H9 (cell line): ENCODE data around the gene DOCK9. TPM values are rescaled to one million over a fixed set of nuclear protein-coding genes. Genes with fewer than 3 reads are reported as not detected.
"Not testable (repeated sequence)": the region's sequence is repeated elsewhere in the genome, so short reads cannot be mapped to it uniquely, and the experiment has no call there.

Experiments used
- DNase-seq: peaks from one replicate; pipeline ENCODE4 v3.0.0-alpha.2; 2017
- H2AFZ ChIP-seq: one replicate; pipeline ENCODE4 v1.6.1; 2013; ENCODE audit warnings: mild to moderate bottlenecking, low read length, control low read depth, moderate library complexity
- H2AK5ac ChIP-seq: 2 replicates; pipeline ENCODE4 v1.6.1; 2013; ENCODE audit warnings: low read length, control low read depth, mixed read lengths; ENCODE audit not compliant: insufficient read length
- H2BK120ac ChIP-seq: one replicate; pipeline ENCODE4 v1.6.1; 2013; ENCODE audit warnings: low read depth, mild to moderate bottlenecking, low read length, control low read depth, inconsistent platforms; ENCODE audit not compliant: poor library complexity, severe bottlenecking
- H2BK12ac ChIP-seq: 2 replicates; pipeline ENCODE4 v1.6.1; 2013; ENCODE audit warnings: low read length, control low read depth, mixed read lengths, low read depth; ENCODE audit not compliant: insufficient read length
- H2BK15ac ChIP-seq: 2 replicates; pipeline ENCODE4 v1.6.1; 2013; ENCODE audit warnings: low read depth, low read length, control low read depth
- H2BK20ac ChIP-seq: one replicate; pipeline ENCODE4 v1.6.1; 2013; ENCODE audit warnings: low read depth, mild to moderate bottlenecking, low read length, control low read depth, inconsistent platforms; ENCODE audit not compliant: poor library complexity, severe bottlenecking
- H2BK5ac ChIP-seq: 2 replicates; pipeline ENCODE4 v1.6.1; 2013; ENCODE audit warnings: low read length, control low read depth, mixed read lengths; ENCODE audit not compliant: insufficient read length
- H3K14ac ChIP-seq: 2 replicates; pipeline ENCODE4 v1.6.1; 2013; ENCODE audit warnings: low read length, control low read depth; ENCODE audit not compliant: insufficient read depth
- H3K18ac ChIP-seq: 2 replicates; pipeline ENCODE4 v1.6.1; 2013; ENCODE audit warnings: low read depth, mild to moderate bottlenecking, mixed read lengths, low read length, control low read depth; ENCODE audit not compliant: insufficient read length
- H3K23ac ChIP-seq: 2 replicates; pipeline ENCODE4 v1.6.1; 2013; ENCODE audit warnings: low read length, control low read depth, mixed read lengths, low read depth; ENCODE audit not compliant: insufficient read length
- H3K23me2 ChIP-seq: 2 replicates; pipeline ENCODE4 v1.6.1; 2013; ENCODE audit warnings: low read depth, mild to moderate bottlenecking, mixed read lengths, low read length, control low read depth; ENCODE audit not compliant: insufficient read length, poor library complexity, severe bottlenecking
- H3K27ac ChIP-seq: 2 replicates; pipeline ENCODE4 v1.5.1; 2013; ENCODE audit warnings: low read length, control low read depth, mixed read lengths, low read depth; ENCODE audit not compliant: insufficient read length
- H3K27me3 ChIP-seq: 2 replicates; pipeline ENCODE4 v1.6.1; 2013; ENCODE audit warnings: low read length, control low read depth, inconsistent platforms; ENCODE audit not compliant: insufficient read depth
- H3K4ac ChIP-seq: 2 replicates; pipeline ENCODE4 v1.6.1; 2013; ENCODE audit warnings: low read depth, mild to moderate bottlenecking, control low read depth, inconsistent platforms, low read length, moderate library complexity
- H3K4me1 ChIP-seq: 2 replicates; pipeline ENCODE4 v1.6.1; 2013; ENCODE audit warnings: low read length, control low read depth, inconsistent platforms; ENCODE audit not compliant: insufficient read depth
- H3K4me2 ChIP-seq: 2 replicates; pipeline ENCODE4 v1.6.1; 2013; ENCODE audit warnings: low read length, control low read depth, mixed read lengths; ENCODE audit not compliant: insufficient read length, insufficient read depth
- H3K56ac ChIP-seq: 2 replicates; pipeline ENCODE4 v1.6.1; 2013; ENCODE audit warnings: low read depth, mild to moderate bottlenecking, mixed read lengths, low read length, control low read depth; ENCODE audit not compliant: insufficient read length
- H3K79me1 ChIP-seq: 2 replicates; pipeline ENCODE4 v1.6.1; 2013; ENCODE audit warnings: low read depth, mild to moderate bottlenecking, moderate library complexity, low read length, control low read depth, inconsistent platforms; ENCODE audit not compliant: insufficient read depth, poor library complexity, severe bottlenecking
- H3K79me2 ChIP-seq: 2 replicates; pipeline ENCODE4 v1.6.1; 2013; ENCODE audit warnings: low read length, control low read depth, inconsistent platforms; ENCODE audit not compliant: insufficient read depth
- H3K9ac ChIP-seq: 2 replicates; pipeline ENCODE4 v1.6.1; 2013; ENCODE audit warnings: low read length, control low read depth, mixed read lengths; ENCODE audit not compliant: insufficient read length; ENCODE audit errors: extremely low read depth
- H3K9me3 ChIP-seq: one replicate; pipeline ENCODE4 v1.6.1; 2013; ENCODE audit warnings: low read depth, low read length, inconsistent platforms; ENCODE audit not compliant: control insufficient read depth
- H3T11ph ChIP-seq: one replicate; pipeline ENCODE4 v1.6.1; 2013; ENCODE audit warnings: mild to moderate bottlenecking, low read length, control low read depth, inconsistent platforms
- H4K20me1 ChIP-seq: one replicate; pipeline ENCODE4 v1.6.1; 2013; ENCODE audit not compliant: control insufficient read depth, insufficient read length, insufficient read depth
- H4K5ac ChIP-seq: 2 replicates; pipeline ENCODE4 v1.6.1; 2013; ENCODE audit warnings: low read depth, mild to moderate bottlenecking, mixed read lengths, low read length, control low read depth; ENCODE audit not compliant: insufficient read length
- H4K8ac ChIP-seq: replicated peaks from 2 replicates; pipeline ENCODE4 v1.6.1; 2013; ENCODE audit warnings: low read length, control low read depth, mixed read lengths, low read depth; ENCODE audit not compliant: insufficient read length
- H4K91ac ChIP-seq: 2 replicates; pipeline ENCODE4 v1.6.1; 2013; ENCODE audit warnings: low read depth, mild to moderate bottlenecking, moderate library complexity, mixed read lengths, low read length, control low read depth; ENCODE audit not compliant: insufficient read length
- H3K27ac Mint-ChIP-seq, 3 experiments: 2 replicates in 2 of 3; 3 replicates in 1 of 3; pipeline ENCODE4 v1.8.0; 2020 to 2021; ENCODE audit warnings: mixed read lengths in 3 of 3, mild to moderate bottlenecking in 1 of 3, moderate library complexity in 1 of 3
- H3K27me3 Mint-ChIP-seq: 2 replicates; pipeline ENCODE4 v1.8.0; 2021; ENCODE audit warnings: low read depth, mild to moderate bottlenecking, moderate library complexity, mixed read lengths
- H3K36me3 Mint-ChIP-seq, 3 experiments: 2 replicates in 2 of 3; 3 replicates in 1 of 3; pipeline ENCODE4 v1.8.0; 2020 to 2021; ENCODE audit warnings: low read depth in 3 of 3, mixed read lengths in 3 of 3; ENCODE audit not compliant: insufficient read depth in 1 of 3
- H3K4me1 Mint-ChIP-seq, 2 experiments: 2 replicates each; pipeline ENCODE4 v1.8.0; 2020; ENCODE audit warnings: mixed read lengths in 2 of 2
- H3K4me3 Mint-ChIP-seq, 2 experiments: 2 replicates in 1 of 2; 3 replicates in 1 of 2; pipeline ENCODE4 v1.8.0; 2020 to 2021; ENCODE audit warnings: mild to moderate bottlenecking in 2 of 2, mixed read lengths in 2 of 2, moderate library complexity in 1 of 2
- H3K9me3 Mint-ChIP-seq, 2 experiments: 2 replicates in 1 of 2; 3 replicates in 1 of 2; pipeline ENCODE4 v1.8.0; 2020; ENCODE audit warnings: mild to moderate bottlenecking in 2 of 2, mixed read lengths in 2 of 2, moderate library complexity in 1 of 2
- WGBS: extraction: QIAGEN DNeasy Blood & Tissue Kit; methylation state at CpG from one replicate; pipeline ENCODE4 v1.1.7; 2013; ENCODE audit warnings: missing lambda C conversion rate, low lambda C conversion rate, mixed read lengths; ENCODE audit not compliant: insufficient read length; ENCODE audit errors: extremely low coverage; 5-methylcytosine and 5-hydroxymethylcytosine counted together
- total RNA-seq: library from RNA; stranded (reverse); gene quantifications from 2 replicates; pipeline ENCODE4 v1.2.1, GENCODE V29; 2021
- TF ChIP-seq, protein P1 (sequence below): fragments of 200-600 bp; sonication (generic); conservative IDR thresholded peaks from 3 replicates; pipeline ENCODE4 v1.8.0; 2021; ENCODE audit warnings: antibody characterized with exemption, mild to moderate bottlenecking

The DOCK9 gene
- total RNA-seq, 1 experiment from 2014 or later: 23.0 TPM

DNA sequence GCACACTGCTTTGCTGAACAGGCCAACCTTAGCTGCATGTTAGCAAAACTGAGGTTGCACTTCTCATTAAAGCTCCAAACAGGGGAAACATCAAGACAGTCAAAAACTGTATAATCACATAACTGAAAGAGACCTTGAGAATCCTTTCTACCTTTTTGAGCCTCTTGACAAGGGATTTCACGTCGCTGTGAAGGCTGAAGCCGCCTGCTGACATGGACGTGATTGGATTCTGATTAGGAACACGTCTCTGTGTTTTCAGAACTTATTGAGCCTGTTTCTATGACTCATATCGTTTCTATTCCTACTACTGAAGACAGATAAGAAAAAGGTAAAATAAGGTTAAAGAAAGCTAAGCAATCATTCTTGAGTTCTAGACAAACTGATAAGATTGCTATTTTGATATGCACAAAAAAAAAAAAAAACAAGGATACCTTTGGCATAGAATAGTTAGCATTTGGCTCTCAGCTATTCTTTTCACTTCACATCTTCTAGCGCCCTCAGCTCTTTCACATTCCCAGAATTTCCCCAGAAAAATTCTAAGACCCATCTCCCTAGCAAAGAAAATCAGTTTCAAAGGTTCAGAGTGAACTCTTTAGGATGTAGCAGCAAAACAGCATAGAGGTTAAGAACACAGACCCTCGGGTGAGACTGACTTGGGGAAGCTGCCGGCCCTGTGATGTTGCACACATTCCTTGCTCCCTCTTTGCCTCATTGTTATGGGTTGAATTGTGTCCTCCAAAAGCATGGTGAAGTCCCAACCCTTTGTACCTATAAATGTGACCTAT, 81.6 kb downstream of the DOCK9 start:
- no peaks in the 10 kb centered on the region for H3K23me2 ChIP-seq
- H3K36me3 Mint-ChIP-seq: no peaks in the 10 kb centered on the region
- H2BK20ac ChIP-seq: no peak overlapping the region
- H4K20me1 ChIP-seq: no peaks in the 10 kb centered on the region
- no peak overlapping the region for H4K8ac ChIP-seq
- H2BK5ac ChIP-seq: no peak overlapping the region
- H3K4me1 Mint-ChIP-seq: peaks cover 12% of the 10 kb centered on the region in 2 experiments
- H3K27me3 Mint-ChIP-seq: no peaks in the 10 kb centered on the region
- no peak overlapping the region for H3K18ac ChIP-seq
- no peak overlapping the region for H3K4me2 ChIP-seq
- no peak overlapping the region for H3K27ac ChIP-seq
- no peak overlapping the region for H2AFZ ChIP-seq
- H3T11ph ChIP-seq: no peak overlapping the region
- H2BK120ac ChIP-seq: no peak overlapping the region
- TF ChIP-seq, protein P1, sequence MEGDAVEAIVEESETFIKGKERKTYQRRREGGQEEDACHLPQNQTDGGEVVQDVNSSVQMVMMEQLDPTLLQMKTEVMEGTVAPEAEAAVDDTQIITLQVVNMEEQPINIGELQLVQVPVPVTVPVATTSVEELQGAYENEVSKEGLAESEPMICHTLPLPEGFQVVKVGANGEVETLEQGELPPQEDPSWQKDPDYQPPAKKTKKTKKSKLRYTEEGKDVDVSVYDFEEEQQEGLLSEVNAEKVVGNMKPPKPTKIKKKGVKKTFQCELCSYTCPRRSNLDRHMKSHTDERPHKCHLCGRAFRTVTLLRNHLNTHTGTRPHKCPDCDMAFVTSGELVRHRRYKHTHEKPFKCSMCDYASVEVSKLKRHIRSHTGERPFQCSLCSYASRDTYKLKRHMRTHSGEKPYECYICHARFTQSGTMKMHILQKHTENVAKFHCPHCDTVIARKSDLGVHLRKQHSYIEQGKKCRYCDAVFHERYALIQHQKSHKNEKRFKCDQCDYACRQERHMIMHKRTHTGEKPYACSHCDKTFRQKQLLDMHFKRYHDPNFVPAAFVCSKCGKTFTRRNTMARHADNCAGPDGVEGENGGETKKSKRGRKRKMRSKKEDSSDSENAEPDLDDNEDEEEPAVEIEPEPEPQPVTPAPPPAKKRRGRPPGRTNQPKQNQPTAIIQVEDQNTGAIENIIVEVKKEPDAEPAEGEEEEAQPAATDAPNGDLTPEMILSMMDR: no peak
- no peak overlapping the region for H3K14ac ChIP-seq
- H3K4me3 Mint-ChIP-seq: no peak overlapping the region
- H3K27me3 ChIP-seq: no peaks in the 10 kb centered on the region
- H3K9me3 Mint-ChIP-seq: no peaks in the 10 kb centered on the region
- no peak overlapping the region for H4K5ac ChIP-seq
- H3K56ac ChIP-seq: no peak overlapping the region
- no peaks in the 10 kb centered on the region for H3K79me2 ChIP-seq
- no peak overlapping the region for H3K4ac ChIP-seq
- no peak overlapping the region for H3K27ac Mint-ChIP-seq
- no peak overlapping the region for H4K91ac ChIP-seq
- H2AK5ac ChIP-seq: no peak overlapping the region
- H2BK15ac ChIP-seq: no peak overlapping the region
- peaks cover 12% of the 10 kb centered on the region; the same call in 1 of the 2 replicates for H3K4me1 ChIP-seq
- H3K23ac ChIP-seq: no peak overlapping the region
- WGBS: no CpG with 5 or more reads among the region's 9 CpGs
- H2BK12ac ChIP-seq: no peak overlapping the region
- no peaks in the 10 kb centered on the region for H3K79me1 ChIP-seq
- DNase-seq: no peak
- no peaks in the 10 kb centered on the region for H3K9me3 ChIP-seq
- no peak overlapping the region for H3K9ac ChIP-seq

DNA sequence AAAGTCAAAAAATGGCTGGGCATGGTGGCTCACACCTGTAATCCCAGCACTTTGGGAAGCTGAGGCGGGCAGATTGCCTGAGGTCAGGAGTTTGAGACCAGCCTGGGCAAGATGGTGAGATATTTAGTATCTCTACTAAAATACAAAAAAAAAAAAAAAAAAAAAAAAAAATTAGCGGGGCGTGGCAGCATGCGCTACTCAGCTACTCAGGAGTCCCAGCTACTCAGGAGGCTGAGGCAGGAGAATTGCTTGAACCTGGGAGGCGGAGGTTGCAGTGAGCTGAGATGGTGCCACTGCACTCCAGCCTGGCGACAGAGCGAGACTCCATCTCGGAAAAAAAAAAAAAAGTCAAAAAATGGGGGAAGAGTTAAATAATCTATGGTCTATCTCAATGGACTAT, 83.0 kb downstream of the DOCK9 start:
- peaks cover 17% of the 10 kb centered on the region; the same call in 1 of the 2 replicates for H3K4me1 ChIP-seq
- H4K91ac ChIP-seq, H3K9me3 Mint-ChIP-seq, H3K9ac ChIP-seq, H3K4me3 Mint-ChIP-seq, H3K23me2 ChIP-seq, H2BK15ac ChIP-seq, H3K27ac Mint-ChIP-seq, H3K14ac ChIP-seq, H3K18ac ChIP-seq, H2AFZ ChIP-seq, H3K4ac ChIP-seq, H2BK120ac ChIP-seq, H2BK20ac ChIP-seq, H3K36me3 Mint-ChIP-seq, H4K8ac ChIP-seq, H3K56ac ChIP-seq, H3K4me2 ChIP-seq, DNase-seq, H3T11ph ChIP-seq, H3K9me3 ChIP-seq, H3K27ac ChIP-seq, H4K5ac ChIP-seq, H3K27me3 Mint-ChIP-seq, H3K27me3 ChIP-seq, H3K23ac ChIP-seq, H3K79me1 ChIP-seq, H4K20me1 ChIP-seq, H2BK5ac ChIP-seq, H2AK5ac ChIP-seq, H2BK12ac ChIP-seq, H3K79me2 ChIP-seq: not testable (repeated sequence)
- H3K4me1 Mint-ChIP-seq: peaks cover 22 to 23% of the 10 kb centered on the region in 2 experiments
- WGBS: no CpG with 5 or more reads among the region's 8 CpGs
